Measurements from ENCODE around the gene TMEM11.

DNA sequence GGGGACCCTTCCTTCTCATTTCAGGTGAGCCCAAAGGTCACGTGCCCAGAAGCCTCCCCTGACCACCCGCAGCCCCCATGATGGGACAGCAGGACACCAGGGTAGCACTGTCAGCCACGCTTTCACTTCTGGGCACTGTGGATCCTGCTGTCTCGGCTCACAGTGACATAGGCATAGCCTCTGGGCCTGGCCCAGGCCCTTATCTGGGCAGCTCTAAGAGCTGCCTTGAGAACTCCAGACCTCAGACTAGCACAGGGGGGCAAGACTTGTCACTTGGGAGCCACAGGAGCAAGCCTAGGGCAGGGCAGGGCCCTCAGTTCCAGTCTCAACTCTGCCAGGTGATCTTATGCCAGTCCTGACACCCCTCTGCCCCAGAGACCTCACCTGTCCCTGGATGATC, 34.5 kb upstream of the TMEM11 start:
- TF ChIP-seq CTCF (conservative IDR thresholded peaks at IDR 0.05; ENCODE audit: low read depth, low read length) (no peak), EZH2 (IDR thresholded peaks at IDR 0.05; ENCODE audit: borderline replicate concordance, low read depth, low read length, poor library complexity, severe bottlenecking) (no peak)
